ENCODE results near the gene CCSER2. TPM values are rescaled to one million over a fixed set of nuclear protein-coding genes. Genes with fewer than 3 reads are reported as not detected.

The CCSER2 gene
- total and polyA plus RNA-seq, 7 experiments from 2014 or later: 59.1 to 133 (median 93.4) TPM

GRCh38 chr10:84519235-84519634 lies 190.8 kb downstream of the CCSER2 start:
- CTCF ChIA-PET: interaction anchor here (0.6 kb wide), 1 partner anchor 1940 kb away, joined by 4 read pairs; no protein-coding TSS in a partner anchor

GRCh38 chr10:84521013-84521412 lies 192.6 kb downstream of the CCSER2 start:
- H3K4me3 Mint-ChIP-seq: no peak overlapping the region
- peaks cover 2 to 14% (median 5%) of the 10 kb centered on the region in 5 donors for H3K36me3 Mint-ChIP-seq
- H3K4me1 ChIP-seq (ENCODE audit: control insufficient read depth in 2 of 2, insufficient read depth in 2 of 2, low read length in 2 of 2): no peaks in the 10 kb centered on the region

More at GRCh38 chr10:84519235-84519634, 190.8 kb downstream of the CCSER2 start:
- Histone ChIP-seq H3K27me3 (ENCODE audit: control insufficient read depth in 2 of 2, insufficient read depth in 2 of 2, low read length in 2 of 2) (no peaks in the 10 kb centered on the region), H3K27ac (ENCODE audit: low read depth, low read length) (no peak overlapping the region), H3K4me1 (ENCODE audit: control insufficient read depth in 2 of 2, insufficient read depth in 2 of 2, low read length in 2 of 2) (no peaks in the 10 kb centered on the region), H3K9me3 (ENCODE audit: control insufficient read depth in 2 of 3, low read length in 3 of 3) (no peaks in the 10 kb centered on the region), H3K4me3 (ENCODE audit: low read length) (no peak overlapping the region), H3K36me3 (ENCODE audit: control insufficient read depth in 2 of 3, insufficient read depth in 3 of 3, low read length in 3 of 3) (peaks cover 0 to 10% (median 0%) of the 10 kb centered on the region in 3 experiments)
- H3K27ac Mint-ChIP-seq: peak overlapping the region in 2 of 9 donors; percentile 17 to 19
- no peak for ATAC-seq
- no peak for DNase-seq
- POLR2A ChIA-PET: no interaction called here
- H3K36me3 Mint-ChIP-seq: peaks cover 0 to 10% (median 5%) of the 10 kb centered on the region in 5 donors
- H3K4me3 Mint-ChIP-seq: no peak overlapping the region
- H3K27me3 Mint-ChIP-seq: no peaks in the 10 kb centered on the region
- H3K4me1 Mint-ChIP-seq: peaks cover 0 to 15% (median 8%) of the 10 kb centered on the region in 7 donors
- H3K9me3 Mint-ChIP-seq: no peaks in the 10 kb centered on the region
- intact Hi-C loops (cut with micrococcal nuclease): no loop called here

GRCh38 chr10:84521468-84521867 lies 193.1 kb downstream of the CCSER2 start:
- Histone ChIP-seq H3K27ac (ENCODE audit: low read depth, low read length) (no peak overlapping the region), H3K9me3 (ENCODE audit: control insufficient read depth in 2 of 3, low read length in 3 of 3) (peaks cover 0 to 6% (median 0%) of the 10 kb centered on the region in 3 experiments), H3K4me3 (ENCODE audit: low read length) (no peak overlapping the region), H3K27me3 (ENCODE audit: control insufficient read depth in 2 of 2, insufficient read depth in 2 of 2, low read length in 2 of 2) (no peaks in the 10 kb centered on the region), H3K4me1 (ENCODE audit: control insufficient read depth in 2 of 2, insufficient read depth in 2 of 2, low read length in 2 of 2) (no peaks in the 10 kb centered on the region), H3K36me3 (ENCODE audit: control insufficient read depth in 2 of 3, insufficient read depth in 3 of 3, low read length in 3 of 3) (no peaks in the 10 kb centered on the region)
- Mint-ChIP-seq H3K27ac (peak overlapping the region in 1 of 9 donors; percentile 70), H3K4me3 (no peak overlapping the region), H3K9me3 (peaks cover 0 to 19% (median 10%) of the 10 kb centered on the region in 11 donors), H3K36me3 (peaks cover 4 to 14% (median 6%) of the 10 kb centered on the region in 5 donors), H3K4me1 (peaks cover 0 to 15% (median 8%) of the 10 kb centered on the region in 7 donors), H3K27me3 (no peaks in the 10 kb centered on the region)
- no peak for DNase-seq
- ChIA-PET POLR2A (no interaction called here), CTCF (no interaction called here)
- intact Hi-C loops (cut with micrococcal nuclease): no loop called here
- ATAC-seq: no peak

More at GRCh38 chr10:84521013-84521412, 192.6 kb downstream of the CCSER2 start:
- Mint-ChIP-seq H3K27me3 (no peaks in the 10 kb centered on the region), H3K9me3 (peaks cover 0 to 14% (median 8%) of the 10 kb centered on the region in 11 donors), H3K27ac (peak overlapping the region in 5 of 9 donors; percentile 0 to 61 (median 36)), H3K4me1 (peaks cover 0 to 15% (median 8%) of the 10 kb centered on the region in 7 donors)
- ATAC-seq (no peak), DNase-seq (no peak)
- ChIA-PET CTCF (no interaction called here), POLR2A (no interaction called here)
- H3K27ac ChIP-seq (ENCODE audit: low read depth, low read length): no peak overlapping the region
- no peak overlapping the region for H3K4me3 ChIP-seq (ENCODE audit: low read length)
- H3K36me3 ChIP-seq (ENCODE audit: control insufficient read depth in 2 of 3, insufficient read depth in 3 of 3, low read length in 3 of 3): peaks cover 0 to under 1% (median 0%) of the 10 kb centered on the region in 3 experiments
- no peaks in the 10 kb centered on the region for H3K27me3 ChIP-seq (ENCODE audit: control insufficient read depth in 2 of 2, insufficient read depth in 2 of 2, low read length in 2 of 2)
- intact Hi-C loops (cut with micrococcal nuclease): no loop called here
- H3K9me3 ChIP-seq (ENCODE audit: control insufficient read depth in 2 of 3, low read length in 3 of 3): peaks cover 0 to 2% (median 0%) of the 10 kb centered on the region in 3 experiments

GRCh38 chr10:84522612-84523462 lies 194.4 kb downstream of the CCSER2 start:
- no peak for DNase-seq
- CTCF ChIA-PET: no interaction called here
- Histone ChIP-seq H3K27ac (ENCODE audit: low read depth, low read length) (no peak overlapping the region), H3K4me1 (ENCODE audit: control insufficient read depth in 2 of 2, insufficient read depth in 2 of 2, low read length in 2 of 2) (no peaks in the 10 kb centered on the region), H3K27me3 (ENCODE audit: control insufficient read depth in 2 of 2, insufficient read depth in 2 of 2, low read length in 2 of 2) (no peaks in the 10 kb centered on the region), H3K9me3 (ENCODE audit: control insufficient read depth in 2 of 3, low read length in 3 of 3) (peaks cover 0 to 9% (median 0%) of the 10 kb centered on the region in 3 experiments), H3K4me3 (ENCODE audit: low read length) (no peak overlapping the region), H3K36me3 (ENCODE audit: control insufficient read depth in 2 of 3, insufficient read depth in 3 of 3, low read length in 3 of 3) (no peaks in the 10 kb centered on the region)
- H3K4me1 Mint-ChIP-seq: peaks cover 0 to 15% (median 8%) of the 10 kb centered on the region in 7 donors
- POLR2A ChIA-PET: no interaction called here
- ATAC-seq: no peak
- intact Hi-C loops (cut with micrococcal nuclease): no loop called here
- H3K9me3 Mint-ChIP-seq: peaks cover 0 to 24% (median 11%) of the 10 kb centered on the region in 11 donors
- no peak overlapping the region for H3K27ac Mint-ChIP-seq
- H3K36me3 Mint-ChIP-seq: peaks cover 7 to 14% (median 8%) of the 10 kb centered on the region in 5 donors
- no peaks in the 10 kb centered on the region for H3K27me3 Mint-ChIP-seq
- no peak overlapping the region for H3K4me3 Mint-ChIP-seq

GRCh38 chr10:84523526-84523925 lies 195.1 kb downstream of the CCSER2 start:
- intact Hi-C loops (cut with micrococcal nuclease): no loop called here

GRCh38 chr10:84524435-84524834 lies 196.0 kb downstream of the CCSER2 start:
- H3K4me1 ChIP-seq (ENCODE audit: control insufficient read depth in 2 of 2, insufficient read depth in 2 of 2, low read length in 2 of 2): no peaks in the 10 kb centered on the region
- Mint-ChIP-seq H3K27me3 (no peaks in the 10 kb centered on the region), H3K27ac (no peak overlapping the region), H3K4me3 (no peak overlapping the region), H3K36me3 (peaks cover 7 to 14% (median 8%) of the 10 kb centered on the region in 5 donors), H3K9me3 (peaks cover 0 to 25% (median 11%) of the 10 kb centered on the region in 11 donors), H3K4me1 (peaks cover 0 to 15% (median 8%) of the 10 kb centered on the region in 7 donors)
- DNase-seq: no peak
- peaks cover 0 to 9% (median 0%) of the 10 kb centered on the region in 3 experiments for H3K9me3 ChIP-seq (ENCODE audit: control insufficient read depth in 2 of 3, low read length in 3 of 3)
- no peak for ATAC-seq
- intact Hi-C loops (cut with micrococcal nuclease): no loop called here
- H3K27me3 ChIP-seq (ENCODE audit: control insufficient read depth in 2 of 2, insufficient read depth in 2 of 2, low read length in 2 of 2): no peaks in the 10 kb centered on the region
- CTCF ChIA-PET: no interaction called here
- no peaks in the 10 kb centered on the region for H3K36me3 ChIP-seq (ENCODE audit: control insufficient read depth in 2 of 3, insufficient read depth in 3 of 3, low read length in 3 of 3)
- no peak overlapping the region for H3K27ac ChIP-seq (ENCODE audit: low read depth, low read length)
- POLR2A ChIA-PET: no interaction called here
- no peak overlapping the region for H3K4me3 ChIP-seq (ENCODE audit: low read length)

More at GRCh38 chr10:84523526-84523925, 195.1 kb downstream of the CCSER2 start:
- Mint-ChIP-seq H3K27ac (peak overlapping the region in 1 of 9 donors; percentile 11), H3K9me3 (peaks cover 0 to 25% (median 11%) of the 10 kb centered on the region in 11 donors), H3K27me3 (no peaks in the 10 kb centered on the region), H3K4me1 (peaks cover 0 to 15% (median 8%) of the 10 kb centered on the region in 7 donors), H3K4me3 (no peak overlapping the region), H3K36me3 (peaks cover 7 to 14% (median 8%) of the 10 kb centered on the region in 5 donors)
- no peak overlapping the region for H3K4me3 ChIP-seq (ENCODE audit: low read length)
- no peaks in the 10 kb centered on the region for H3K4me1 ChIP-seq (ENCODE audit: control insufficient read depth in 2 of 2, insufficient read depth in 2 of 2, low read length in 2 of 2)
- POLR2A ChIA-PET: no interaction called here
- no peaks in the 10 kb centered on the region for H3K36me3 ChIP-seq (ENCODE audit: control insufficient read depth in 2 of 3, insufficient read depth in 3 of 3, low read length in 3 of 3)
- ATAC-seq (no peak), DNase-seq (no peak)
- H3K9me3 ChIP-seq (ENCODE audit: control insufficient read depth in 2 of 3, low read length in 3 of 3): peaks cover 0 to 9% (median 0%) of the 10 kb centered on the region in 3 experiments
- no peaks in the 10 kb centered on the region for H3K27me3 ChIP-seq (ENCODE audit: control insufficient read depth in 2 of 2, insufficient read depth in 2 of 2, low read length in 2 of 2)
- CTCF ChIA-PET: no interaction called here
- H3K27ac ChIP-seq (ENCODE audit: low read depth, low read length): no peak overlapping the region
